Stromal cell of bone marrow (primary cell): ENCODE data around the gene MLF2.

ENCODE experiments used
- DNase-seq: peaks from one replicate; pipeline ENCODE4 v3.0.0-alpha.2; 2012; ENCODE audit warnings: low read depth

Gene MLF2, protein sequence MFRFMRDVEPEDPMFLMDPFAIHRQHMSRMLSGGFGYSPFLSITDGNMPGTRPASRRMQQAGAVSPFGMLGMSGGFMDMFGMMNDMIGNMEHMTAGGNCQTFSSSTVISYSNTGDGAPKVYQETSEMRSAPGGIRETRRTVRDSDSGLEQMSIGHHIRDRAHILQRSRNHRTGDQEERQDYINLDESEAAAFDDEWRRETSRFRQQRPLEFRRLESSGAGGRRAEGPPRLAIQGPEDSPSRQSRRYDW

DNA sequence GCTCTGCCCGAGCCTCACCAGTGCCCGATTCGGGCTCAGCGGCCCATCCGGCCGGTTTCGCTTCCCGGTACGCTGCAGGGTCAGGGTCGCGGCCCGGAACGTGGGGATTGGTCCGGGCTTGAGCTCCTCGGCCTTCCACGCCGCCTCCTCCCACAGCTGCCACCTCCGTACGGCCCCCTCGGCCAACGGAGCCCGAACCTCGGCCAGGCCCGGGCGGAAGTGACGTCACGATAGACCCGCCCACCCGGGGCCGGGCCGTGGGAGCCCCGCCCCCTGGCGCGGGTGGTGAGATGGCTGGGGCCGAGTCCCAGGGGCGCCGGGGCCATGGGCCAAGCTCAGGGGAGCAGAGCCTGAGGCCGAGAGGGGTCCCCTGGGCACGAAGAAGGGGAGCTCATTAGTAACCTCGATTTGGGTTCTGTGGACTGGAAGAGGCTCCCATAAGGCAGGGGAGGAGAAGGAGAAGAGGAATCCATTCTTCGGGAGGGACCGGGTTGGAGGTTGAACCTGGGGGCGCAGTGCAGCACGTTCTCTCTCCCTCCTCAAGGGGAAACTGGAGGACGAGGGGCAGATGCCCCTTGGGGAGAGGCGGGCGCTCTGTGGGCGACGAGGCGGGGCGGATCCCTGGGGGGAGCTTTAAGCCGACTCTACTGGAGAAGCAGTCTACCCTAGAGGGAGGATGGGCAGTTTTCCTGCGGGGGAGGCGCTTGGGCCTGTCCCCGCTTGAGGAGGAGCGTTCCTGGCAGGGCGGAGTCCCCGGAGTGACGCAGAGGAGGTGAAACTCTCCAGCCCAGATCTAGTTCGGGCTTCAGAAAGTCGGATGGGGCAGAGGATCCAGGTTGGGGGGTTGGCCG, at the start of gene MLF2:
MLF2 (minus strand) TSS at position 221 of the 851 bp plus-strand sequence. CDS start 807 bp downstream, outside the sequence.
- peak; percentile 99 for DNase-seq

DNA sequence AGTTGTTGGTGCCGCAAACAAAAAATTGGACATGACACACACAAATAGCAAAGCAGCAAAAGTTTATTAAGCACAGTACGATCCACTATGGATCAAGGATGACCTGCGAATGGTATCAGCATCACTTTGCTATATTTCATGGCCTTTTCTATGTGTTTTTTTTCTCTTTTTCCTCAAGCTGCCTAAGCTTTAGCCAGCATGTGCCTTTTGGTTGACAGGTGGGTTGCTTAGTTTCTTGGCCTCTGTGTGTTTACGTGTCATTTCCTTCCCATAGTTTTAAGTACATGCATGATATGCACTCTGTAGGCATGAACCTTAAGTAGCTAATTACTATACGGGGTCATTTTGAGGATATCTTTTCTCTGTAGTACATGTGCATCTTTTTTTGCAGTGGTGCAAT, 46.2 kb upstream of the MLF2 start:
- DNase-seq = no peak

DNA sequence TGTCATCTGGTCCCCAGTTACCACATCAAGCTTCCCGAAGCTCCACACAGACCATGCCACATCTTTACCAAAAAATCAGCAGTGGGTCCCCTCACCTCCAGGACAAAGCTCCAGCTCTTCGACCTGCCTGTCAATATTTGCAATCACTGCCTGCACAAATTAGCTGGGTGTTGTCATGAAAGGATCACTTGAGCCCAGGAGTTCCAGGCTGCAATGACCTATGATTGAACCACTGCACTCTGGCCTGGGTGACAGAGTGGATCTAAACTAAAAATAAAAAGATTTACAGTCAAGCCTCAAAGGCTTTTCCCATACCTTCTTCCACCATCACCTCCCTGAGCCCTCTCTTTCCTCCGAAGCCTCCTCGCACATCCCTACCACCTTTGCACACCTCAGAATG, 43.6 kb upstream of the MLF2 start:
- no peak for DNase-seq

DNA sequence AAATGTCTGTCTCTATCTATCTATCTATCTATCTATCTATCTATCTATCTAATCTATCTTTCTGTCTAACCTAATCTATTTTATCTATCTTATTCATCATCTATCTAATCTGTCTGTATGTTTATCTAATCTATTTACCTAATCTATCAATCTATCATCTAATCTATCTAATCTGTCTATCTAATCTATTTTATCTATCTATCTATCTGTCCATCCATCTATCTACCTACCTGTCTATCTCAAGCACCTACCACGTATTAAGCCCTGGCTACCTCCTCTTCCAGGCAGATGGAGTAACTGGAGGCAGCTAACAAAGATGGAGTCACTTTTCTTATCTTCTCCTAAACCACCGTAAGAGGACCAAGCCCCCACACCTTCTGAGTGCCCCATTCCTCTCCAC, 42.1 kb upstream of the MLF2 start:
- no peak for DNase-seq

DNA sequence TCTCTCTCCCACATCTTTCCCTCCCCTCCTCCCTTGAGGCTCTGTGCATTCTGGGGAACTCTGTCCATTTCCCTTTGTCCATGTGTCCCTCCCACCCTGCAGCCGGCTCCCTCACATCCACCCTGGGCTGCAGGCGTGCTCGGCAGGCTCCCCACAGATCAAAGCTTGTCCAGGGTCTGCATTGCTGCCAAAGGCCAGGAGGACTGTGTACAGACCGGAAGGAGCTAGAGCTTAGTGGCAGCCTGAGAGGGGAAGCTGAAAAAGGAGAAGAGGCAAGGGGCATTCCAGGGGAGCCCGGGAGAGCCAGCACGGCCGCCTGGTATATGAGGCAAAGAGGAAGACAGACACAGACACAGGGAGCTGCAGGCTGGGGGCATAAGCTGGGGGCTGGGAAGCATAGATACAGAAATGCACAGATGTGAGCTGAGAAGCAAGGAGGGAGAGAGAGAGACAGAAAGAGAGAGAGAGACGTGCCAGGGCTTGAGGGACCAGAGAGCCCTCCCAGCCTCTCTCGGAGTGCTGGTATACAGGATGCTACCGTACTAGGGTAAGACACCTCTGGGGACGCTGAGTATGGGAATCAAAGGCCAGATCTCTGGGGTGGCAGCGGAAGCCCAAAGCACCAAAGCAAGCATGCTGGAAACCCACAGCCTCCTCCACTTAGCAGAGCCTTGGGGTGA, 39.7 kb upstream of the MLF2 start:
- DNase-seq = no peak

DNA sequence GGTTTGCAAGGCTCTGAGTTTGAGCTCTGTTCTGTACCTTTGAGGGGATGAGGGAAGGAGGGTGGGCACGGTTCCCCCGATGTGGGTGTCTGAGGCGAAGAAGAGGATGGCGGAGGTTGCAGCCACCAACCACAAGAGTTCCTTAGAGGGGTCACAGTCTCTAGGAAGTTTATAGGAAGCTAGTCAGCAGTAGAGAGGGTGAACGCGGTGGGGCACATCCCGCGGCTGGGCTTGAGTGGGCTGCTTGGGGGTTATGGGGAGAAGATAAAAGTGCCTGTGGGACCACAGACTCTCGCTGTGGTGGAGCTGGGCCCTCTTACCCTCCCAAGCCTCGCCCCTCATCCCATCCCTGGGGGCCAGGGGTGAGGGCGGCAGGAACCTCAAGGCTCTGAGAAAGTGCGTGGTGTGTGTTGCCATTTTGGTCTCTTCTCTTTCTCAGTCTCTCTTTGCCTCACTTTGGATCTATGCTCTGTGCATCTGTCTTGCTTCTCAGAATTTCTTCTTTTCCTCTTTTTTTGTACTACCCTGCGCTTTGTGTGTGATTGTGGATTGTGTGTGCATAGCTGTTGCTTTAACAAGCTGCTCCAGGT, 39.1 kb upstream of the MLF2 start:
- DNase-seq = no peak

DNA sequence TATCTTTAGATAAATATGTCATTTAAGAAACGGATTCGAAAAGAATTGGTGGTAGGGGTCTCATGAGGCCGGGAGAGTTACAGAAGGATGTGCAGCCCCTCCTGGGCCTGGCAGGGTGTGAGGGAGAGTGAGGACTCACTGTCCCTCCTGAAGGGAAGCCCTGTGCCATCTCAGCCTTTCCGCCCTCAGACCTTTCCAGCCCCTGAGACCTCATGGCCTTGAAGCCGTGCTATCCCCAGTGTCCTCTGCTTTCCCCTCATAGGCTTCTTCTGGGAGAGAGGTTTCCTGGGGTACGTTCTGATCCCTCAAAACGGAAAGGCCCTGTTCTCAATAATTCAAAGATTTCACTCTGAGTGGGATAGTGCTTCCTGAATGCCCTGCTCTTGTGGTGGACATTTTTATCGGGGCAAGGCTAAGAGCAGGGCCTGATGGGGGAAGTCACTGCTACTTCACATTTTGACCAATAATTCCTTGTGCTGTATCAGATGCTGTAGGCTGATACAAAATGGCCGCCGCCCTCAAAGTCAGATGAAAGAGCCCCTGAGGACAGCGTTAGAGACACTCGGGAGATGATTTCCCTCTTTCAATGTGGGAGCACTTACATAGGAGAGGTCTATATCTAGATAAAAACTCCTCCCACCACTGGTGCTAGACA, 37.7 kb upstream of the MLF2 start:
- DNase-seq = no peak

DNA sequence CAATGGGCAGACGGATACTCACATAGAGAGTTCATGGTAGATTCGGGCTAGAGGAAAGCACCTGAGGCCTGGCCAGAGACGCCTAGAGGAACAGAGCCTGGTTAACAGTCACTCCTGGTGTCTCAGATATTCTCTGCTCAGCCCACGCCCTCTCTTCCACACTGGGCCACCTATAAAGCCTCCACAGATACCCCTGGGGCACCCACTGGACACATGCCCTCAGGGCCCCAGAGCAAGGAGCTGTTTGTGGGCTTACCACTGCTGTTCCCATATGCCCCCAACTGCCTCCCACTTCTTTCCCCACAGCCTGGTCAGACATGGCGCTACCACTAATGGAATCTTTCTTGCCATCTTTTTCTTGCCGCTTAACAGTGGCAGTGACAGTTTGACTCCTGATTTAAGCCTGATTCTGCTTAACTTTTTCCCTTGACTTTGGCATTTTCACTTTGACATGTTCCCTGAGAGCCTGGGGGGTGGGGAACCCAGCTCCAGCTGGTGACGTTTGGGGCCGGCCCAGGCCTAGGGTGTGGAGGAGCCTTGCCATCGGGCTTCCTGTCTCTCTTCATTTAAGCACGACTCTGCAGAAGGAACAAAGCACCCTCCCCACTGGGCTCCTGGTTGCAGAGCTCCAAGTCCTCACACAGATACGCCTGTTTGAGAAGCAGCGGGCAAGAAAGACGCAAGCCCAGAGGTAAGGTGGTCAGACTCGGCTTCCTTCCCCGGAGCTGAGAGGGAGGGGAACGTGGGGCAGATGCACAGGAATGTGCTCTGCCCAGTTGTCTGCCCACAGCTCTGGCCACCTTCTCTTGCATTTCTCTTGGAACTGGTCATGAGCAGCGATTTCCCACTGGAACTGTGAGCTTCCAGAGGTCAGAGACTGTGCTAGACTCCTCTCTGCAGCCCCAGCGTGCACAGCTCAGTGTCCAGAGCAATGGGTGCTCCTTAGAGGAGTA, 36.3 kb upstream of the MLF2 start, which contains the start of gene CD4:
CD4 (plus strand) TSS at position 557 of the 953 bp plus-strand sequence. CDS start 10,611 bp downstream, outside the sequence.
- DNase-seq = no peak

DNA sequence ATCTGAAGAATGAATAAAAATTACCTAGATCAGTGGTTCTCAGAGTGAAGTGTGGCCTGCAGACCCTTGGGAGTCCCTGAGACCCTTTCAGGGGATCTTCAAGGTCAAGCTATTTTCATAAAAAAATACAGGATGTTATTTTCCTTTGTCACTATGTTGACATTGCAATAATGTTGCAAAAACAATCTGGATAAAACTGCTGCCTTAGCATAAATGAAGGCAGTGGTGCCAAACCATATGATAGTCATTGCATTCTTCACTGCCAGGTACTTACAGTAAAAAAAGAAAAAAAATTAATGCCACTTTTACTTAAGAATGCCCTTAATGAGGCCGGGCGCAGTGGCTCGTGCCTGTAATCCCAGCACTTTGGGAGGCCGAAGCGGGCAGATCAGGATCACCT, 34.4 kb upstream of the MLF2 start:
- no peak for DNase-seq

DNA sequence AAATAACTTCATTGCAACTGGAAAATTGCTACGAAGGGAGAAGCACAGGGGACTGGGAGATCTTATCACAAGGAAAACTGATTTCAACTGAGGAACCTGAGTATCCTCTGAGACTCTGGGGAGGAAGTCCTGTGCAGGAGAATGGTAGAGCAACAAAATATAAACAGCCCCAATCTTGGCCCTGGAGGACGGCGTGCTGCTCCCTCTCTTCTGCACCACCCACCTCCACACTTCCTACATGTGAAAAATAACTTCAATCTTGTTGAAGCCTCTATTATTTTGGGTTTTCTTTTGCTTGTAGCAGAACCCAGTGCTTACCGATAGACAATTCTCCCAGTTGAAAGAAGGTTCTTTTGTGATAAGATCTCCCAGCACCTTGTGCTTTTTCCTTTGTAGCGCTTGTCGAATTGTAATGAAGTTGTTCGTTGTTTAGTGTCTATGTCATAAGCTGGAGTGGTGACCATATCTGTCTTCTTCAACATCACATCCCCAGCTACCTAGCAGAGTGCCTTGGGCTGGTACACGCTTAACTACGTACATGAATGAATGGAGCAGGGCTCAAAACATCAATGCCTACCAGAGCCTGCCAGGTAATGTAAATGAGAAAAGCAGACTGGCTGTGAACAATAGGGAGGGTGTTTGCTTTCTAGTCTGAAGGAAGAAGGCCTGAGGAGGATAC, 33.6 kb upstream of the MLF2 start:
- no peak for DNase-seq

DNA sequence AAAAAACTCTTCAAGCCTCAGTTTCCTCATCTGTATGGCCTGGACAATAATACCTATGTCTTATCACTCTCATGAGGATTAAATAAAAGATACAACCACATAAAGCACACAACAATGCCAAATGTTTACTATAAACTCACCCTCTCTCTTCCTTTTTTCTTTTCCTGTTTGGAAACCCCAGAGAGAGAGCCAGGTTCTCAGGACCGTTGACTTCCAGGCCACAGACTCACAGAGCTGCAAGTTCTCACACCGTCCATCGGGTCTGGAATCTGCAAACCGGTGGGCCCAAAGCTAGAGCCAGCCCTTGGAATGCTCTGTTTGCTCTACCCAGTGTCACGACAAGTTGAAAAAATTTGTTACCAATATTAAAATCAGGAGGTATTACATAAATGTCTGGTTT, 31.8 kb upstream of the MLF2 start:
- DNase-seq = no peak

DNA sequence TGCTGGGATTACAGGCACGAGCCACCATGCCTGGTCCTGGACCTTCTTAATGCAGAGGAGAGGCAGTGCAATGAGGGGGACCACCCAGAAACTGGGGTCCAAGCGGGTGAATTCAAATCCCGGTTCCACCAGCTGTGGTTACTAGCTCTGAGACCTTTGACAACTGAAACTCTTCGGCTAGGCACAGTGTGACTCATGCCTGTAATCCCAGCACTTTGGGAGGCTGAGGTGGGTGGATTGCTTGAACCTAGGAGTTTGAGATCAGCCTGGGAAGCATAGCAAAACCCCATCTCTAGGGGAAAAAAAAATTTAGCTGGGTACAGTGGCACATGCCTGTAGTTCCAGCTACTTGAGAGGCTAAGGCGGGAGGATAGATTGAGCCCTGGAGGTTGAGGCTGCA, 31.4 kb upstream of the MLF2 start:
- DNase-seq = no peak

DNA sequence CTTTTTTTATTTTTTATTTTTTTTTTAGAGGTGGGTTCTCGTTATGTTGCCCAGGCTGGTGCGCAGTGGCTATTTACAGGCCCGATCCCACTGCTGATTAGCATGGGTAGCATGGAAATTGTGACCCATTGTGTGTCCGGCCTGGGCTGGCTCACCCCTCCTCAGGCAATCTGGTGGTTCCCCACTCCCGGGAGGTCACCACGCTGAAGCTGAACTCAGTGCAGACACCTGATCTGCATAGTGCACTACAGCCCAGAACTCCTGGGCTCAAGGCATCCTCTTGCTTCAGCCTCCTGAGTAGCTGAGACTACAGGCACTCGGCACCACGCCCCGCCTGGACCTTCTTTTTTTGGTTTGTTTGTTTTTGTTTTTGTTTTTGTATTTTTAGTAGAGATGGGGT, 30.9 kb upstream of the MLF2 start:
- no peak for DNase-seq

DNA sequence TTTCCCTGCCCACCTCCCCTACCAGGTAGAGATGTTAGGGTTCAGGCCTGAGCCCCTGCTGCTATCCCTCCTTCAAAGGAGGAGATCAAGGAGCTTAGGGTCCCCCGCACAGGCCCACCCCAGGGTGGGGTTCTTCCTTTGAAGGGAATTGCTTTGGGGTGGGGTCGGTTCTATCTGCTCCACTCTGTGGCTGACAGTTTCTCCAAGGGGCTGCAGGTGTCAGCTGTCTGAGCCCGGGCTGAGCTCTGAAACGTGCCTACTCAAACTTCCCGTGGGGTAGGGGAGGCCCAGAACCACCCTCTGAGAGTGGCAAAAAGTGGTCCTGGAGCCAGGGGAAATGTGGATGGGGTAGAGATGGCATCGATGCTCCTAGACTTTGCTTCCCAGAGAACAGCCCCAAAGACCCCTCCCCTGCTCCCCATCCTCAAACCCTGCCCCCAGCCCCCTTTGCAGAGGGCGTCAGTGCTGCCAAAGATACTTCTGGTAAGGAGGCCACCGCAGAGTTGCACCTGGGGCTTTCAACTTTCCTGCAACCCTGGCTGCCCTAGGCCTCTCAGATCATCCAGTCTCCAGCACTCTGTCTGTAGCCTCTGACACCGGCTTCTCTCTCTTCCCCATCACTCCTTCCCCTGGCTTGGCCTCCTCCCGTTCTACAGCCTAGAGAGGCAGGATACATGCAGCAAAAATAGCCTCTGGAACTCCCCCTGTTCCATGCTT, 30.1 kb upstream of the MLF2 start:
- no peak for DNase-seq

DNA sequence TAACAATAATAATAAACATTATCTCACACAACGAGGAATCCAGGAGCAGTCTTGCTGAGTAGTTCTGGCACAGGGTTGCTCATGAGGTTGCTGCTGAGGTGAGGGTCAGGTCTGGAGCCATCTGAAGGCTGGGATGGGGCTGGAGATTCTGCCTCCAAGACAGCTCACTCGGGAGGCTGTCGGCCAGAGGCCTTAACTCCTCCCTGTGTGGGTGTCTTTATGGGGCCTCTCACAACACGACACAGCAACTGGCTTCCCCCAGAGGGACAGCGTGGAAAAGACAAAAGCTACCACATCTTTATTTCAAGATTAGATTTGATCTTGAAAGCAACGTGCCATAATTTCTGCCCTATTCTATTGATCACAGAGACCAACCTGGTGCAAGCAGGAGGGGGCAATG, 29.2 kb upstream of the MLF2 start:
- no peak for DNase-seq

DNA sequence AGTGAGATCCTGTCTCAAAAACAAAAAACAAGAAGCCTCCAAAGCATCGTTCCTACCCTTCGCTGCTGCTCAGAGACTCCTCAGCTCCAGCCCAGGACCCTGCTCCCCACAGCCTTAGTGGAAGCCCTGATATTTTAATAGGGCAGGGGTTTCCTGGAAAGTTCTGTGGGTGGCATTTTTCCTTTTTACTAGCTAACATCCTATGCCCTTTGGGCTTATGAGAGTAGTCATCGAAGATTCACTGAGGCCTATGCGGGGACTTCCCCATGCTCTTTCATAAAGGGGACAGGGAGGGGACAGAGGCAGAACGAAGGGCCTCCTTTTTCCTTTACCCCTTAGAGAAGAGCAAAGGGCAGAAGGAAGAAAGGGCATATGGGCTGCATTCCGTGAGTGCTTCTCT, 27.6 kb upstream of the MLF2 start:
- DNase-seq = no peak

DNA sequence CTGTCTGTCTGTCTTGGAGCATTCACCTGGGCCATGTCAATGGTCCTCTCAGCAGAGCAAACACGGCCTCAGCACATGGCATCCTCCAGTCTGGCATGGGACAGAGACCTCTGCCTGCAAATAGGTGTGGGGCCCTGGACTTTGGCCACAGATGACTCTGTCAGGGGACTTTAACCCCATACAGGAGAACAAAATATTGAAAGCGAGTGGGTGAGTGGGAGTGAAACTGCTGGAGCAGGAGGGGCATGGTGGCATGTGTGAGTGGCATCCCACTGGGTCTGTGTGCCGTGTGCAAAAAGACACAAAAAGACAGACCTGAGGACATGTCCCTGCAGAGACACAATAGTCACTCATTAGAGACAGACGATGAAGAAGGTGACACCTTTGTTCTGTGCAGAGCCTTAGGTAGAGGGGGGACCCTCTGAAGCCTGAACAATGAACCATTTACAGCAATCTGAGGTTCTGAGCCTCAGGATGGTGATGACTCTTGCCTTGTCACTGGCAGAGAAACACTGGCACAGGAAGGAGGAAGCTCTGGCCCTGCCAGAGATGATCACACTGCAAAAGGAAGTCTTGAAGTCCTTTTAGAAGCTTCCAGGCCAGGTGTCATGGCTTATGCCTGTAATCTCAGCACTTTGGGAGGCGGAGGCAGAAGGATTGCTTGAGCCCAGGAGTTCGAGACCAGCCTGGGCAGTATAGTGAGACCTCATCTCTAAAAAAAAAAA, 26.9 kb upstream of the MLF2 start:
- DNase-seq = no peak

DNA sequence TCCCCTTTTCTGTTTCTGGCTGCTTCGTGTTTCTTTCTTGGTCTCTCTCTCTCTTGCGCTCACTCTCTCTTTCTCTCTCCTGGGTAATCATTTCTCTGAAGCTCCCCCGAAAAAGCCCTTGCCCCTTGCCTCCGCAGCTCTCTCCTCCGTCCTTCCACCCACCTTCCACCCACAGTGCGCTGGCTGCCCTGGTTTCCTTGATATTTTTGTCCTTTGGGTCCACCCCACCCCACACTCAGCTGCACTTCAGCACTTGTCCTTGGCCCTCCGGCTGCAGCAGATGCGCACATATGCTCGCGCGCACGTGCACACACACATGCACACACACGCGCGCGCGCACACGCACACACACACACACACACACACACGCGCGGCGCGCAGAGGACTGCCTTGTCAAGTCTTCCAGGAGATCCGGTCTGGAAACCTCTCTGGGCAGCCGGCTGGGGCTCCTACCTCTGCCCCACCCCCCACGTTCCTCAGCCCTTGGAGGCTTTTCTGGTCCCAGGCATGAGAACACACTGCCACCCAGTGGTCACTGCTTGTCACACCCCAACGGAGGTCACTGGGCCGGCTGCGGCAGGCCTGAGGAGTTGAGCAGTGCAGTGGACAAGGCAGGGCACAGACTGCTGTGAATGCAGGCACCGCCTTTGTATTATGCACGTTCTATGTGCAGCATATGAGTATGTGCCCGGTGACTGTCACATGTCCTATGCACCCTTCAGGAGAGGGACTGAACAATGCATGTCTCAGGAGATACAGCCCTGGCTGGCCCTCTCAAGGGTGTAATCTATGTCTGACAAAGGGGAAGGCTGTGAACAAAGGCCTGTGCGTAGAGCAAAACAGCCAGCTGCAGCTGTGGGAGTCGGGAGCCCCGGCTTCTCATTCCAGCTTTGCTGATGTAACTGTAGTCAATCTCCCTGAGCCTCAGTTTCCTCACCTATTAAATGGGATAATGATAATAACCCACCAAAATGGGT, 25.9 kb upstream of the MLF2 start:
- peak; percentile 81 for DNase-seq
